ENCODE data around the gene DGCR2.

DNA sequence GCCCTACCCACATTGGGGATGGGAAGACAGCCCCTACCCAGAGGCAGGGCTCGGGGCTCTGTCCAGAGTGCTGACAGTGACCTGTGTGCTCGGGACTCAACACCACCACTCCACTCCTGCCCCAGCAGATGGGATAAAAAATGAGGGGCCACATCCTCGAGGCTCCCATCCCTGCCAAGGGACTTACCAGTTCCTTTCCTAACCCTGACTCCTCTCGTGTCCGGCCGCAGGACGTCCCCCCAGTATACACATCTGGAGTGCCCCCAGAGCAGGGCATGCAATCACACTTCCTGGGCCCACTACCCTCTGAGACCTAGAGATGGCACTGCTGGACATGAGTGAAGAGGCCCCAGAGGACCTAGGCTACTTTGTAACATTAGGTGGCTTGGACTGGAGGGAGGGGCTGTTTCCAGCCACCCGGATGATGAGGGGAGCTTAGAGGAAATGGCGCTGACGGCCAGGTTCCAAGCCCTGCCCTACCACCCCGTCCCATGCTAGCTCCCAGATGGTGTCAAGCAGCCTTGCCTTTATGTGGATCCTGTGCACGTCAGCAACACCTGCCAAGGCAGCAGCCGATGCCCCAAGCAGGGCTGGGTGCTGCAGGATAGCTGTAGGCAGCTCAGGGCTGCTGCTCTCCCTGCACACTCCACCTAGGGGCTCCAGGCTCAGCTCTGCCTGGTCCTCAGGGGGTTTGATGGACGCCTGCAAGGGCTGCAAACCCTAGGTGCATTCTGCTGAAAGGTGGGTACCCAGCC lies 86.6 kb downstream of the DGCR2 start:
- TF ChIP-seq, protein P1, sequence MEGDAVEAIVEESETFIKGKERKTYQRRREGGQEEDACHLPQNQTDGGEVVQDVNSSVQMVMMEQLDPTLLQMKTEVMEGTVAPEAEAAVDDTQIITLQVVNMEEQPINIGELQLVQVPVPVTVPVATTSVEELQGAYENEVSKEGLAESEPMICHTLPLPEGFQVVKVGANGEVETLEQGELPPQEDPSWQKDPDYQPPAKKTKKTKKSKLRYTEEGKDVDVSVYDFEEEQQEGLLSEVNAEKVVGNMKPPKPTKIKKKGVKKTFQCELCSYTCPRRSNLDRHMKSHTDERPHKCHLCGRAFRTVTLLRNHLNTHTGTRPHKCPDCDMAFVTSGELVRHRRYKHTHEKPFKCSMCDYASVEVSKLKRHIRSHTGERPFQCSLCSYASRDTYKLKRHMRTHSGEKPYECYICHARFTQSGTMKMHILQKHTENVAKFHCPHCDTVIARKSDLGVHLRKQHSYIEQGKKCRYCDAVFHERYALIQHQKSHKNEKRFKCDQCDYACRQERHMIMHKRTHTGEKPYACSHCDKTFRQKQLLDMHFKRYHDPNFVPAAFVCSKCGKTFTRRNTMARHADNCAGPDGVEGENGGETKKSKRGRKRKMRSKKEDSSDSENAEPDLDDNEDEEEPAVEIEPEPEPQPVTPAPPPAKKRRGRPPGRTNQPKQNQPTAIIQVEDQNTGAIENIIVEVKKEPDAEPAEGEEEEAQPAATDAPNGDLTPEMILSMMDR (IDR thresholded peaks at IDR 0.05) = peak in 1 of 6 experiments; percentile 8
- TF ChIP-seq POLR2A (IDR thresholded peaks at IDR 0.05) = no peak

Data from esophagus squamous epithelium (tissue), 4 donors.